ENCODE measurements around the gene LRFN2. TPM values are rescaled to one million over a fixed set of nuclear protein-coding genes. Genes with fewer than 3 reads are reported as not detected.

The LRFN2 gene
- total and polyA plus RNA-seq, 2 of the 8 experiments (the other 6 are each of a cell fraction or from before 2014, with no cell fraction given) = 2.3 TPM

GRCh38 chr6:40376113-40376650 is 211.0 kb downstream of the LRFN2 start:
- no peaks in the 10 kb centered on the region for H3K79me2 ChIP-seq (ENCODE audit: control insufficient read depth in 1 of 2, insufficient read depth in 2 of 2, low read length in 2 of 2)
- H3K4me1 ChIP-seq (replicated peaks in 1 of 4; ENCODE audit: control insufficient read depth in 3 of 4, insufficient read depth in 4 of 4, low read length in 3 of 4) = no peaks in the 10 kb centered on the region
- no peak overlapping the region for H3K23ac ChIP-seq (ENCODE audit: insufficient read length)
- no peaks in the 10 kb centered on the region for H3K9me3 ChIP-seq (ENCODE audit: insufficient read depth in 2 of 2, low read depth in 1 of 2, low read length in 1 of 2)
- 0 out of 2 replicates have a peak, but pooled peaks cover 1% of the 10 kb centered on the region for H3K23me2 ChIP-seq (ENCODE audit: low read depth, low read length)
- H2BK120ac ChIP-seq (replicated peaks; ENCODE audit: low read depth, low read length) = no peak overlapping the region
- no peak for TF ChIP-seq CHD1 (IDR thresholded peaks at IDR 0.05; ENCODE audit: low read depth, low read length)
- TF ChIP-seq CBX8 (IDR thresholded peaks at IDR 0.05; ENCODE audit: borderline replicate concordance, low read depth, low read length) = no peak
- TF ChIP-seq USF2 (IDR thresholded peaks at IDR 0.05; ENCODE audit: low read length) = no peak
- TF ChIP-seq POU5F1 (IDR thresholded peaks at IDR 0.05; ENCODE audit: low read depth, low read length) = no peak
- no peak for TF ChIP-seq CHD2 (IDR thresholded peaks at IDR 0.05; ENCODE audit: low read length)
- TF ChIP-seq RFX5 (IDR thresholded peaks at IDR 0.05; ENCODE audit: borderline replicate concordance, low read depth, low read length) = no peak
- WGBS, 2 experiments (ENCODE audit: extremely low coverage in 1 of 2, insufficient coverage in 1 of 2, insufficient read length in 1 of 2, insufficient replicate concordance in 2 of 2, low coverage in 1 of 2, low lambda C conversion rate in 2 of 2, missing lambda C conversion rate in 1 of 2) = 86% methylated on average over 1 of the region's 1 CpG; no CpG with 5 or more reads in 1 of the 2 experiments
- FAIRE-seq (no peak), DNase-seq (ENCODE audit: low read depth in 1 of 2, low spot score in 2 of 2) (no peak)
- H3K14ac ChIP-seq (ENCODE audit: insufficient read length) = no peak overlapping the region
- no peaks in the 10 kb centered on the region for H3K27me3 ChIP-seq (replicated peaks in 1 of 4; ENCODE audit: control insufficient read depth in 3 of 4, extremely low read depth in 1 of 4, insufficient read depth in 3 of 4, low read length in 3 of 4)
- H3K4ac ChIP-seq (replicated peaks; ENCODE audit: insufficient read length, low read depth, low read length) = no peak overlapping the region
- H2AK5ac ChIP-seq (ENCODE audit: low read depth, low read length) = no peak overlapping the region
- no peak overlapping the region for H4K5ac ChIP-seq (ENCODE audit: insufficient read length, low read depth, low read length)
- no peak overlapping the region for H3K27ac ChIP-seq (ENCODE audit: low read depth, low read length)
- no peak overlapping the region for H2AFZ ChIP-seq (ENCODE audit: low read length)
- H2BK15ac ChIP-seq (ENCODE audit: low read length) = no peak overlapping the region
- H2BK12ac ChIP-seq (ENCODE audit: low read depth, low read length) = no peak overlapping the region
- no peak overlapping the region for H3K4me3 ChIP-seq (ENCODE audit: extremely low read depth in 1 of 4, insufficient read depth in 2 of 4, low read depth in 3 of 4, low read length in 4 of 4)
- no peaks in the 10 kb centered on the region for H3K79me1 ChIP-seq (ENCODE audit: low read depth, low read length)
- H3K56ac ChIP-seq (replicated peaks; ENCODE audit: insufficient read length, low read depth, low read length) = no peak overlapping the region
- no peak overlapping the region for H3K9ac ChIP-seq (replicated peaks in 1 of 4; ENCODE audit: extremely low read depth in 1 of 4, low read depth in 3 of 4, low read length in 3 of 4)
- ChIA-PET CTCF (ENCODE audit: partially characterized antibody) (no interaction called here), POLR2A (ENCODE audit: partially characterized antibody) (no interaction called here)
- no peak overlapping the region for H2BK20ac ChIP-seq (ENCODE audit: low read length)
- no peak overlapping the region for H2BK5ac ChIP-seq (ENCODE audit: low read depth, low read length)
- no peak overlapping the region for H3K4me2 ChIP-seq (ENCODE audit: insufficient read depth in 1 of 2, low read depth in 2 of 2, low read length in 2 of 2)
- no peaks in the 10 kb centered on the region for H4K20me1 ChIP-seq (replicated peaks in 1 of 2; ENCODE audit: control insufficient read depth in 1 of 2, insufficient read depth in 2 of 2, low read length in 2 of 2)
- H3K18ac ChIP-seq (ENCODE audit: extremely low read depth, low read length) = no peak overlapping the region
- H3K36me3 ChIP-seq (ENCODE audit: control insufficient read depth in 2 of 4, insufficient read depth in 4 of 4, low read length in 3 of 4) = no peaks in the 10 kb centered on the region
- H4K8ac ChIP-seq (ENCODE audit: extremely low read depth, insufficient read depth, low read length) = no peak overlapping the region
- no peak overlapping the region for H4K91ac ChIP-seq (replicated peaks; ENCODE audit: insufficient read length, low read length)

All from H1 (cell line).